K562 (cell line): Measurements from ENCODE around the gene ADD3. TPM values are rescaled to one million over a fixed set of nuclear protein-coding genes. Genes with fewer than 3 reads are reported as not detected.

Experiments used
- ATAC-seq: fragments of 200-7000 bp; cut with Tn5 transposase; 3 replicates; pipeline ENCODE4 v1.9.1; 2020; ENCODE audit warnings: moderate library complexity
- BruUV-seq: library from RNA; stranded (reverse); fragments of 400-500 nt; replicated peaks from 2 replicates; lab custom pipeline; 2021; lab: Mats Ljungman, UMichigan
- CTCF ChIA-PET: fragments of 300-600 bp; formaldehyde crosslinking; extraction: SDS; loops from one replicate; lab custom pipeline; 2021; ENCODE audit warnings: low intra/inter-chr PET ratio; lab: Yijun Ruan, JAX
- POLR2A ChIA-PET: fragments of 300-600, 350-650 bp; sonication (Branson Sonifier 250); formaldehyde crosslinking; extraction: SDS; loops from one replicate; lab custom pipeline; 2021; ENCODE audit warnings: antibody characterized with exemption, inconsistent platforms; lab: Yijun Ruan, JAX
- DNase-seq, 4 experiments: peaks; one replicate each; pipeline versions ENCODE4 v3.0.0 to v3.0.0-alpha.2; 2011 to 2018; ENCODE audit warnings: low spot score in 3 of 4, mixed read lengths in 3 of 4; ENCODE audit errors: extremely low read depth in 1 of 4
- FAIRE-seq: peaks from 2 replicates; lab custom pipeline; 2011; peaks lifted over from hg19 to GRCh38; lab: Jason Lieb, UNC
- H2AFZ ChIP-seq: 2 replicates; pipeline ENCODE4 v1.6.0; 2011; ENCODE audit warnings: low read depth, low read length, control low read depth, inconsistent platforms
- H3K27ac ChIP-seq: fragments of 200-600 bp; 3 replicates; pipeline ENCODE4 v1.8.0; 2011; ENCODE audit warnings: low read depth, mild to moderate bottlenecking, control low read depth, inconsistent platforms, low read length, moderate library complexity, mixed read lengths; ENCODE audit errors: extremely low read depth
- H3K27me3 ChIP-seq, 2 experiments: fragments of 300-600 bp in 1 of 2; 2 replicates in 1 of 2; 3 replicates in 1 of 2; pipeline versions ENCODE4 v1.6.0 to v1.8.0; 2011; ENCODE audit warnings: inconsistent platforms in 2 of 2, low read length in 2 of 2, mild to moderate bottlenecking in 1 of 2, mixed read lengths in 1 of 2, moderate library complexity in 1 of 2; ENCODE audit not compliant: control insufficient read depth in 2 of 2, insufficient read depth in 2 of 2
- H3K36me3 ChIP-seq: fragments of 300-600 bp; 3 replicates; pipeline ENCODE4 v1.8.0; 2011; ENCODE audit warnings: mild to moderate bottlenecking, low read length, inconsistent platforms; ENCODE audit not compliant: control insufficient read depth, insufficient read depth
- H3K4me1 ChIP-seq, 2 experiments: fragments of 200-600 bp in 1 of 2; replicated peaks in 1 of 2; 2 replicates in 1 of 2; 3 replicates in 1 of 2; pipeline versions ENCODE4 v1.5.1 to v1.8.0; 2011; ENCODE audit warnings: inconsistent platforms in 2 of 2, low read length in 2 of 2, mild to moderate bottlenecking in 1 of 2, mixed read lengths in 1 of 2, moderate library complexity in 1 of 2; ENCODE audit not compliant: control insufficient read depth in 2 of 2, insufficient read depth in 2 of 2
- H3K4me2 ChIP-seq: 2 replicates; pipeline ENCODE4 v1.6.1; 2011; ENCODE audit warnings: low read length, control low read depth, inconsistent platforms, mixed read lengths; ENCODE audit not compliant: insufficient read depth
- H3K4me3 ChIP-seq: fragments of 200-600 bp; sonication (generic), shearing (Covaris generic); 2 replicates; pipeline ENCODE4 v1.5.1; 2016; ENCODE audit warnings: control low read depth, inconsistent platforms
- H3K79me2 ChIP-seq: fragments of 200-600 bp; 3 replicates; pipeline ENCODE4 v1.8.0; 2011; ENCODE audit warnings: low read length, inconsistent platforms; ENCODE audit not compliant: control insufficient read depth, insufficient read depth
- H3K9ac ChIP-seq, 2 experiments: 2 replicates each; pipeline versions ENCODE4 v1.6.0 to v1.6.1; 2011; ENCODE audit warnings: low read depth in 2 of 2, low read length in 2 of 2, control low read depth in 1 of 2, inconsistent platforms in 1 of 2, mild to moderate bottlenecking in 1 of 2, mixed read lengths in 1 of 2; ENCODE audit not compliant: insufficient read depth in 1 of 2
- H3K9me1 ChIP-seq: one replicate; pipeline ENCODE4 v1.6.0; 2011; ENCODE audit warnings: inconsistent platforms, mild to moderate bottlenecking, low read length, moderate library complexity; ENCODE audit not compliant: control insufficient read depth, insufficient read depth
- H3K9me3 ChIP-seq: replicated peaks from 2 replicates; pipeline ENCODE4 v1.5.1; 2011; ENCODE audit warnings: low read depth, low read length, inconsistent platforms; ENCODE audit not compliant: control insufficient read depth, insufficient read depth
- H4K20me1 ChIP-seq: replicated peaks from 2 replicates; pipeline ENCODE4 v1.6.1; 2011; ENCODE audit warnings: low read length, inconsistent platforms, mixed read lengths; ENCODE audit not compliant: control insufficient read depth, insufficient read depth
- BRF1 ChIP-seq: IDR thresholded peaks from 3 replicates; pipeline ENCODE4 v1.6.1; 2011; ENCODE audit warnings: borderline replicate concordance, mild to moderate bottlenecking; ENCODE audit not compliant: insufficient read length; ENCODE audit errors: extremely low read depth
- CEBPG ChIP-seq, 3 experiments: fragments of 200-800 bp in 1 of 3; sonication (Bioruptor generic) in 1 of 3; sonication (generic) in 1 of 3; formaldehyde crosslinking in 1 of 3; IDR thresholded peaks in 2 of 3; conservative IDR thresholded peaks in 1 of 3; 2 replicates each; pipeline versions ENCODE4 v1.6.1 to v1.8.0; 2016 to 2022; ENCODE audit warnings: missing compliant biosample characterization in 2 of 3, missing genetic modification characterization in 2 of 3, mild to moderate bottlenecking in 1 of 3, missing genetic modification reagents in 1 of 3
- ETV5 ChIP-seq: sonication (generic); formaldehyde crosslinking; IDR thresholded peaks from 2 replicates; pipeline ENCODE4 v1.4.0; 2020; ENCODE audit warnings: low read depth, mild to moderate bottlenecking, missing genetic modification reagents
- GTF2F1 ChIP-seq: IDR thresholded peaks from 2 replicates; pipeline ENCODE4 v1.6.1; 2011; ENCODE audit warnings: low read depth, low read length, improper control_type of control experiment
- HNRNPLL ChIP-seq: fragments of 200-400 bp; formaldehyde crosslinking; IDR thresholded peaks from 2 replicates; pipeline ENCODE4 v1.6.1; 2017; ENCODE audit warnings: low read length, low read depth, mild to moderate bottlenecking; ENCODE audit not compliant: poor library complexity, severe bottlenecking
- IRF2 ChIP-seq: sonication (generic); formaldehyde crosslinking; IDR thresholded peaks from 2 replicates; pipeline ENCODE4 v1.8.1; 2022; ENCODE audit warnings: mild to moderate bottlenecking, missing genetic modification reagents
- KAT7 ChIP-seq: sonication (generic); formaldehyde crosslinking; IDR thresholded peaks from 2 replicates; pipeline ENCODE4 v1.8.0; 2022; ENCODE audit warnings: missing genetic modification reagents, mild to moderate bottlenecking, borderline replicate concordance
- KDM1A ChIP-seq, 2 experiments: fragments of 450-650 bp; IDR thresholded peaks; 2 replicates each; pipeline ENCODE4 v1.6.1; 2016; ENCODE audit warnings: mild to moderate bottlenecking in 2 of 2
- KLF1 ChIP-seq: fragments of 450-650 bp; IDR thresholded peaks from 2 replicates; pipeline ENCODE4 v1.6.1; 2016; ENCODE audit warnings: missing genetic modification characterization, missing compliant biosample characterization
- MCM7 ChIP-seq, 2 experiments: fragments of 450-650 bp; IDR thresholded peaks; 2 replicates each; pipeline ENCODE4 v1.6.1; 2016 to 2018
- RBBP5 ChIP-seq: fragments of 200-600 bp; sonication (generic); IDR thresholded peaks from 2 replicates; pipeline ENCODE4 v1.6.1; 2012; ENCODE audit warnings: borderline replicate concordance, mild to moderate bottlenecking, low read length, control low read depth, inconsistent platforms; ENCODE audit not compliant: insufficient read depth, poor library complexity, severe bottlenecking
- SAFB ChIP-seq: fragments of 200-400 bp; formaldehyde crosslinking; IDR thresholded peaks from 2 replicates; pipeline ENCODE4 v1.6.1; 2017; ENCODE audit warnings: low read depth, low read length, borderline replicate concordance
- SMAD4 ChIP-seq: fragments of 250-450 bp; sonication (Bioruptor Pico); conservative IDR thresholded peaks from 2 replicates; pipeline ENCODE4 v1.8.0; 2021; ENCODE audit warnings: inconsistent platforms, mild to moderate bottlenecking, moderate library complexity
- SPI1 ChIP-seq: IDR thresholded peaks from 2 replicates; pipeline ENCODE4 v1.6.1; 2011; ENCODE audit warnings: low read depth, low read length, control low read depth, borderline replicate concordance
- U2AF2 ChIP-seq: fragments of 200-400 bp; formaldehyde crosslinking; optimal IDR thresholded peaks from 2 replicates; pipeline ENCODE3; 2017; ENCODE audit warnings: low read depth, mild to moderate bottlenecking, low read length
- ZC3H4 ChIP-seq: sonication (generic); formaldehyde crosslinking; IDR thresholded peaks from 2 replicates; pipeline ENCODE4 v1.9.0; 2021; ENCODE audit warnings: missing genetic modification reagents, borderline replicate concordance
- ZNF175 ChIP-seq: fragments of 200-800 bp; sonication (Bioruptor generic); IDR thresholded peaks from 2 replicates; pipeline ENCODE4 v1.6.1; 2016; ENCODE audit warnings: low read depth, mild to moderate bottlenecking, missing genetic modification characterization, missing compliant biosample characterization
- ZNF324 ChIP-seq: fragments of 250-450 bp; sonication (Bioruptor Pico); IDR thresholded peaks from 2 replicates; pipeline ENCODE4 v1.4.0; 2020; ENCODE audit warnings: mild to moderate bottlenecking
- WGBS: fragments of 100-300 bp; shearing (Covaris generic); methylation state at CpG from one replicate; pipeline ENCODE4 v1.1.6; 2016; ENCODE audit warnings: low coverage, mixed read lengths; ENCODE audit not compliant: insufficient coverage; ENCODE audit errors: missing lambda C conversion rate; 5-methylcytosine and 5-hydroxymethylcytosine counted together
- in situ Hi-C: fragments of 300-500 bp; cut with MboI; formaldehyde crosslinking; loops from 4 replicates; pipeline ENCODE4 v1.15.0; 2018; ENCODE audit warnings: inconsistent platforms, mixed read lengths
- intact Hi-C: fragments of 100-400 bp; cut with micrococcal nuclease; formaldehyde crosslinking; loops from 2 replicates; pipeline ENCODE4 v1.14.2; 2022
- polyA plus RNA-seq, 8 experiments: library from polyadenylated mRNA; depleted of rRNA in 4 of 8; stranded (reverse) in 5 of 8; unstranded in 3 of 8; fragments of >200 nt; fragmentation: Nextera tagmentation in 2 of 8; fragmentation: Illumina TruSeq in 1 of 8; extraction: Ambion mirVana in 2 of 8; extraction: Trizol in 1 of 8; gene quantifications; 2 replicates each; pipeline versions ENCODE4 v1.2.1 to v1.2.3, GENCODE V29; 2011 to 2014; ENCODE audit warnings: inconsistent platforms in 1 of 8, missing spikeins in 1 of 8
- total RNA-seq, 7 experiments: library from RNA; depleted of rRNA in 6 of 7; stranded (reverse); fragments of >200 nt in 6 of 7; fragmentation: Illumina TruSeq in 2 of 7; extraction: Trizol in 2 of 7; gene quantifications; 2 replicates each; pipeline versions ENCODE4 v1.2.1 to v1.2.3, GENCODE V29; 2011 to 2021; ENCODE audit warnings: low replicate concordance in 1 of 7
- TF ChIP-seq, protein P1 (sequence below): sonication (generic); IDR thresholded peaks from 2 replicates; pipeline ENCODE4 v1.6.1; 2016
- TF ChIP-seq, protein P2 (sequence below): fragments of 250-450 bp; sonication (Bioruptor Pico); IDR thresholded peaks from 2 replicates; pipeline ENCODE4 v1.5.0; 2020; ENCODE audit warnings: mild to moderate bottlenecking

ADD3 gene
- total and polyA plus RNA-seq, 9 of the 15 experiments (the other 6 are each of a cell fraction or from before 2014, with no cell fraction given) = 13.2 to 125 (median 31.7) TPM

DNA sequence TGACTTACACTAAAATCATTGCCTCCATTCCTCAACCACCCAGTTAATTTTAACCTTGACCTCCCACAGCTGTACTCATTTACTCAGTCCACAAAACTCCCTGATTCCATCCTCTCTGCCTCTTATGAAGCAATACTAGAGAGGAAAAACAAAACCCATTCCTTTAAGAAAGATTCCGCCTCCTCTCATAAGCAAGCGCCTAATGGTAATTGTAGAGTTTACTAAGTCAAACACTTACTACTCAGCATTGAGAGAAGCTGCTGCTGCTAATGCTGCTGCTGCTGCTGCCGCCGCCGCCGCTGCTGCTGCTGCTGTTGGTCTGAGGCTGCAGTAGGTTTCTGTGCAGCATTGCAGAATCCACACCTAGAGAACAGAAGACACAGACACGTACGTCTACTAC lies 2.1 kb upstream of the ADD3 start:
- H3K9me3 ChIP-seq = no peaks in the 10 kb centered on the region
- TF ChIP-seq IRF2 (CRISPR knock-in tag) (no peak), KAT7 (CRISPR knock-in tag) (0 out of 2 replicates have a peak, but pooled peaks have one; percentile 26), U2AF2 (no peak), KDM1A (IDR thresholded peaks at IDR 0.05) (no peak), CEBPG (CRISPR knock-in tag; IDR thresholded peaks at IDR 0.05) (no peak), CEBPG (tag; conservative IDR thresholded peaks at IDR 0.05 in 1 of 2, IDR thresholded peaks at IDR 0.05 in 1 of 2) (peak in 1 of 2 experiments; percentile 44; a peak in 1 of 4 replicates), HNRNPLL (no peak), RBBP5 (peak; percentile 42), BRF1 (no peak), SPI1 (no peak), ETV5 (CRISPR knock-in tag) (no peak), ZNF175 (CRISPR knock-in tag) (no peak), SAFB (no peak), MCM7 (IDR thresholded peaks at IDR 0.05) (no peak), ZC3H4 (CRISPR knock-in tag) (no peak), KLF1 (tag) (no peak), GTF2F1 (no peak), ZNF324 (CRISPR knock-in tag) (no peak), SMAD4 (no peak)
- TF ChIP-seq, protein P1, sequence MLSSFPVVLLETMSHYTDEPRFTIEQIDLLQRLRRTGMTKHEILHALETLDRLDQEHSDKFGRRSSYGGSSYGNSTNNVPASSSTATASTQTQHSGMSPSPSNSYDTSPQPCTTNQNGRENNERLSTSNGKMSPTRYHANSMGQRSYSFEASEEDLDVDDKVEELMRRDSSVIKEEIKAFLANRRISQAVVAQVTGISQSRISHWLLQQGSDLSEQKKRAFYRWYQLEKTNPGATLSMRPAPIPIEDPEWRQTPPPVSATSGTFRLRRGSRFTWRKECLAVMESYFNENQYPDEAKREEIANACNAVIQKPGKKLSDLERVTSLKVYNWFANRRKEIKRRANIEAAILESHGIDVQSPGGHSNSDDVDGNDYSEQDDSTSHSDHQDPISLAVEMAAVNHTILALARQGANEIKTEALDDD = peak; percentile 52; the same call in 1 of the 2 replicates
- TF ChIP-seq, protein P2, sequence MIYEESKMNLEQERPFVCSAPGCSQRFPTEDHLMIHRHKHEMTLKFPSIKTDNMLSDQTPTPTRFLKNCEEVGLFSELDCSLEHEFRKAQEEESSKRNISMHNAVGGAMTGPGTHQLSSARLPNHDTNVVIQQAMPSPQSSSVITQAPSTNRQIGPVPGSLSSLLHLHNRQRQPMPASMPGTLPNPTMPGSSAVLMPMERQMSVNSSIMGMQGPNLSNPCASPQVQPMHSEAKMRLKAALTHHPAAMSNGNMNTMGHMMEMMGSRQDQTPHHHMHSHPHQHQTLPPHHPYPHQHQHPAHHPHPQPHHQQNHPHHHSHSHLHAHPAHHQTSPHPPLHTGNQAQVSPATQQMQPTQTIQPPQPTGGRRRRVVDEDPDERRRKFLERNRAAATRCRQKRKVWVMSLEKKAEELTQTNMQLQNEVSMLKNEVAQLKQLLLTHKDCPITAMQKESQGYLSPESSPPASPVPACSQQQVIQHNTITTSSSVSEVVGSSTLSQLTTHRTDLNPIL (CRISPR knock-in tag) = no peak
- H3K9ac ChIP-seq = peak overlapping the region in 1 of 2 experiments; percentile 41; a peak in 1 of 4 replicates
- H4K20me1 ChIP-seq = 0 out of 2 replicates have a peak, but pooled peaks cover 5% of the 10 kb centered on the region
- peak in 1 of 4 experiments; percentile 52 for DNase-seq
- H3K4me2 ChIP-seq = peak overlapping the region; percentile 82
- WGBS = 8% methylated on average over 8 of the region's 8 CpGs
- no peaks in the 10 kb centered on the region for H3K9me1 ChIP-seq
- H3K27me3 ChIP-seq = no peaks in the 10 kb centered on the region
- H3K4me3 ChIP-seq = no peak overlapping the region
- H3K36me3 ChIP-seq = no peaks in the 10 kb centered on the region
- in situ Hi-C loops = no loop called here
- H2AFZ ChIP-seq = peak overlapping the region; percentile 81
- no TSS peak for BruUV-seq
- FAIRE-seq = peak; percentile 79
- H3K79me2 ChIP-seq = peaks cover 28% of the 10 kb centered on the region
- ChIA-PET CTCF (no interaction called here), POLR2A (interaction anchor here (0.8 to 1.2 kb wide), 4 partner anchors 8 to 26 kb away, joined by 3 to 5 read pairs (median 4); no protein-coding TSS in a partner anchor)
- peak overlapping the region; percentile 30; the same call in 1 of the 3 replicates for H3K27ac ChIP-seq
- peaks cover 15 to 29% of the 10 kb centered on the region in 2 experiments for H3K4me1 ChIP-seq
- intact Hi-C loops = loop anchor here (5.0 to 10.0 kb wide), 3 partner anchors 72 to 199 kb away; partner anchors contain the start of gene MXI1
- no peak for ATAC-seq
